Right lobe of liver (tissue), 6 donors: Measurements from ENCODE around the gene LMLN. TPM values are rescaled to one million over a fixed set of nuclear protein-coding genes. Genes with fewer than 3 reads are reported as not detected.
A peak's percentile ranks its signal among the peaks of the same experiment; 100 is the strongest.

ENCODE experiments used
- ATAC-seq, 4 donors: fragments of 200-7000 bp; cut with Tn5 transposase; one replicate each; pipeline ENCODE4 v1.9.1; 2020; ENCODE audit warnings: mild to moderate bottlenecking in 4 of 4, moderate library complexity in 4 of 4
- DNase-seq, 3 donors: peaks; one replicate each; pipeline ENCODE4 v3.0.0-alpha.2; 2020
- H3K27ac ChIP-seq, 3 donors: fragments of 200-600 bp; one replicate each; pipeline ENCODE4 v1.8.0; 2022
- H3K27me3 ChIP-seq, 2 donors: fragments of 200-600 bp; one replicate each; pipeline ENCODE4 v1.8.0; 2022
- H3K36me3 ChIP-seq, 4 donors: fragments of 200-600 bp; sonication (generic) in 1 of 4; one replicate each; pipeline versions ENCODE4 v1.5.1 to v1.8.0; 2017 to 2022; ENCODE audit warnings: control low read depth in 1 of 4
- H3K4me1 ChIP-seq, 4 donors: fragments of 200-600 bp; sonication (generic) in 1 of 4; one replicate each; pipeline versions ENCODE4 v1.5.1 to v1.8.0; 2017 to 2022; ENCODE audit warnings: control low read depth in 1 of 4
- H3K4me3 ChIP-seq, 3 donors: fragments of 200-600 bp; one replicate each; pipeline ENCODE4 v1.8.0; 2022
- H3K9me3 ChIP-seq, 4 donors: fragments of 200-600 bp; sonication (generic) in 1 of 4; one replicate each; pipeline versions ENCODE4 v1.5.1 to v1.8.0; 2017 to 2022; ENCODE audit warnings: control low read depth in 1 of 4
- POLR2A ChIP-seq: fragments of 450-650 bp; IDR thresholded peaks from one replicate; pipeline ENCODE4 v1.6.1; 2017; ENCODE audit warnings: antibody characterized with exemption, mild to moderate bottlenecking
- whole genome bisulfite sequencing: methylation state at CpG from one replicate; pipeline ENCODE4 v1.1.6; 2018; ENCODE audit warnings: low coverage, low lambda C conversion rate; ENCODE audit not compliant: insufficient coverage; ENCODE audit errors: missing lambda C conversion rate; 5-methylcytosine and 5-hydroxymethylcytosine counted together
- intact Hi-C, 2 donors: fragments of 100-400 bp; cut with DNase I; formaldehyde crosslinking; loops; one replicate each; pipeline versions ENCODE4 v1.11.2 to v1.14.1; 2022
- total RNA-seq, 6 experiments: library from RNA; depleted of rRNA in 2 of 6; stranded (reverse); fragments of >200 nt in 2 of 6; fragmentation: NEBNext Ultra II Directional in 3 of 6; extraction: Animal tissue kit (Norgen Biotek cat#: 25700) in 3 of 6; gene quantifications; one replicate each; pipeline versions ENCODE4 v1.1.0 to v1.2.4, GENCODE V29; 2016 to 2023
- TF ChIP-seq, protein P1 (sequence below), 4 donors: fragments of 200-600 bp in 3 of 4; fragments of 450-650 bp in 1 of 4; IDR thresholded peaks; one replicate each; pipeline versions ENCODE4 v1.5.1 to v1.8.0; 2016 to 2022; ENCODE audit warnings: antibody characterized with exemption in 4 of 4, mild to moderate bottlenecking in 2 of 4
- donor health status: DM: no; HTN: yes; CAD: no.
- donor health status: DM: no; HTN: no; CAD: no.
- donor health status: DM: no; HTN: no; CAD: no.
- donor health status: DM: no; HTN: yes; CAD: no.
- donor health status: DM: no; HTN: yes; CAD: no.

Gene LMLN
- total RNA-seq, 6 experiments from 2014 or later, result 1.5 to 3.2 (median 2.4) TPM

DNA sequence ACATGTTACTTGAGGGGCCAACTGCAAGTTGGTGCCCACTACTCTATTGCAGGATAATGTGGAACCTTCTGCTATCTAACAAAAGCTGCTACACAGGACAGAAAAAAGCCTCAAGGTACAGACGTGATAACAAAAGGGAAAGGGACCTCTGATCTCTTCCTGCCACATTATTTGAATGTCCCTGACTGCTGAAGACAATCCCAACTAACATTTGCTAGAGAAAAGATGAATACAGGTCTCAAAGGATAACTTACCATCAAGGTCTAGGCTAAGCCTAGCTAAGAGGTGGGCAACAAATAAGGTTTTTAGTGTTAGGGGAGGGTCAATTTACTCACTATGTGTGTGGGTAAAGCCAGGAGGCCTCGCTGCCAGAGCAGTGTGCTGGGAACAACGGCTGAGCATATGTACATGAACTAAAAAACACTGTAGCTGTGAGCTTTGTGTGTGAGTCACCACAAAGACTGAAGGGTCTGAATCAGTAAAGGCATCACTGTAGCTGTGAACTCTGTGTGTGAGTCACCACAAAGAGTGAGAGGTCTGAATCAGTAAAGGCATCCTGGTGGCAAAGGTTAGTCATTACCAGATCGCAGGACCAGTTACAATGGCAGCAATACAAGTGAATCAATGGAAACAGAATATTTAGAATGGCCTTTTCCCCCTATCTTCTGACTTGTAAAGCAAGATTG lies 111.7 kb downstream of the LMLN start:
- WGBS, result 52% methylated on average over 4 of the region's 4 CpGs
- Histone ChIP-seq H3K9me3 (no peaks in the 10 kb centered on the region), H3K4me1 (no peaks in the 10 kb centered on the region), H3K27me3 (no peaks in the 10 kb centered on the region), H3K4me3 (no peak overlapping the region), H3K36me3 (no peaks in the 10 kb centered on the region), H3K27ac (no peak overlapping the region)
- DNase-seq (no peak), ATAC-seq (peak in 1 of 4 donors; percentile 63)
- intact Hi-C loops, result no loop called here
- TF ChIP-seq, protein P1, sequence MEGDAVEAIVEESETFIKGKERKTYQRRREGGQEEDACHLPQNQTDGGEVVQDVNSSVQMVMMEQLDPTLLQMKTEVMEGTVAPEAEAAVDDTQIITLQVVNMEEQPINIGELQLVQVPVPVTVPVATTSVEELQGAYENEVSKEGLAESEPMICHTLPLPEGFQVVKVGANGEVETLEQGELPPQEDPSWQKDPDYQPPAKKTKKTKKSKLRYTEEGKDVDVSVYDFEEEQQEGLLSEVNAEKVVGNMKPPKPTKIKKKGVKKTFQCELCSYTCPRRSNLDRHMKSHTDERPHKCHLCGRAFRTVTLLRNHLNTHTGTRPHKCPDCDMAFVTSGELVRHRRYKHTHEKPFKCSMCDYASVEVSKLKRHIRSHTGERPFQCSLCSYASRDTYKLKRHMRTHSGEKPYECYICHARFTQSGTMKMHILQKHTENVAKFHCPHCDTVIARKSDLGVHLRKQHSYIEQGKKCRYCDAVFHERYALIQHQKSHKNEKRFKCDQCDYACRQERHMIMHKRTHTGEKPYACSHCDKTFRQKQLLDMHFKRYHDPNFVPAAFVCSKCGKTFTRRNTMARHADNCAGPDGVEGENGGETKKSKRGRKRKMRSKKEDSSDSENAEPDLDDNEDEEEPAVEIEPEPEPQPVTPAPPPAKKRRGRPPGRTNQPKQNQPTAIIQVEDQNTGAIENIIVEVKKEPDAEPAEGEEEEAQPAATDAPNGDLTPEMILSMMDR (IDR thresholded peaks at IDR 0.05), result no peak
- TF ChIP-seq POLR2A, result no peak

DNA sequence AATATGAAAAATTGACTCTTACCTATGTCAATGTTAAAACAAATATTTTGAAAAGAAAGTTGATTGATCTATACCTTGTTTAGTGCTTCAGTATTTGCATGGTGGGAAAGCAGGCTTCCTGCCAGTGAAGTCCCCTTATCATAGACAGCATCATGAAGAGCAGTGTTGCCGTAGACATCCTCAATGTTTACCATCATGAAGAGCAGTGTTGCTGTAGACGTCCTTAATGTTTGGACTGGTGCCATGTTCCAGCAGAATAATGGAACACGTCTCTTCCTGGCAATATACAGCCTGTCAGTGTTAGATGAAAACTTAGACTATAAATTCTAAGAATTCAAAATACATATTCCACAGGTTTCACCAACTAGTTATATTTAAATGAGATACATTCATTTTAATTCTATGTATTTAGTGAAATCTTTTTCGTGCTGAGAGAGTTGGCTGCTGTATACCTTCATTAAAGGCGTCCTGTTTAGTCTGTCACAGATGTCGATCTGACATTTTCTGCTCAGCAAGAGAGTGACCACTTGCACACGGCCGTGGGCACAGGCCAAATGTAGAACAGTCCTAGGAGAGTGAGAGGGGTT lies 116.8 kb downstream of the LMLN start:
- Histone ChIP-seq H3K27me3 (peaks cover 14 to 20% of the 10 kb centered on the region in 2 donors), H3K27ac (no peak overlapping the region), H3K9me3 (no peaks in the 10 kb centered on the region), H3K4me1 (peaks cover 0 to 13% (median 5%) of the 10 kb centered on the region in 4 donors), H3K36me3 (no peaks in the 10 kb centered on the region), H3K4me3 (no peak overlapping the region)
- no peak for DNase-seq
- intact Hi-C loops, result no loop called here
- TF ChIP-seq, protein P1 (IDR thresholded peaks at IDR 0.05), result no peak
- no peak for TF ChIP-seq POLR2A
- no peak for ATAC-seq
- WGBS, result 32% methylated on average over 8 of the region's 8 CpGs

GRCh38 chr3:198079771-198080520 lies 119.9 kb downstream of the LMLN start:
- H3K4me3 ChIP-seq, result peak overlapping the region; percentile 32 to 51 (median 37)
- 13% methylated on average over 15 of the region's 47 CpGs for WGBS
- H3K36me3 ChIP-seq, result no peaks in the 10 kb centered on the region
- peak; percentile 17 to 37 (median 29) for ATAC-seq
- peaks cover 17 to 34% of the 10 kb centered on the region in 2 donors for H3K27me3 ChIP-seq
- TF ChIP-seq POLR2A, result no peak
- TF ChIP-seq, protein P1 (IDR thresholded peaks at IDR 0.05), result no peak
- H3K4me1 ChIP-seq, result peaks cover 0 to 13% (median 5%) of the 10 kb centered on the region in 4 donors
- no peak for DNase-seq
- intact Hi-C loops, result no loop called here
- peak overlapping the region in 1 of 3 donors; percentile 5 for H3K27ac ChIP-seq
- no peaks in the 10 kb centered on the region for H3K9me3 ChIP-seq

DNA sequence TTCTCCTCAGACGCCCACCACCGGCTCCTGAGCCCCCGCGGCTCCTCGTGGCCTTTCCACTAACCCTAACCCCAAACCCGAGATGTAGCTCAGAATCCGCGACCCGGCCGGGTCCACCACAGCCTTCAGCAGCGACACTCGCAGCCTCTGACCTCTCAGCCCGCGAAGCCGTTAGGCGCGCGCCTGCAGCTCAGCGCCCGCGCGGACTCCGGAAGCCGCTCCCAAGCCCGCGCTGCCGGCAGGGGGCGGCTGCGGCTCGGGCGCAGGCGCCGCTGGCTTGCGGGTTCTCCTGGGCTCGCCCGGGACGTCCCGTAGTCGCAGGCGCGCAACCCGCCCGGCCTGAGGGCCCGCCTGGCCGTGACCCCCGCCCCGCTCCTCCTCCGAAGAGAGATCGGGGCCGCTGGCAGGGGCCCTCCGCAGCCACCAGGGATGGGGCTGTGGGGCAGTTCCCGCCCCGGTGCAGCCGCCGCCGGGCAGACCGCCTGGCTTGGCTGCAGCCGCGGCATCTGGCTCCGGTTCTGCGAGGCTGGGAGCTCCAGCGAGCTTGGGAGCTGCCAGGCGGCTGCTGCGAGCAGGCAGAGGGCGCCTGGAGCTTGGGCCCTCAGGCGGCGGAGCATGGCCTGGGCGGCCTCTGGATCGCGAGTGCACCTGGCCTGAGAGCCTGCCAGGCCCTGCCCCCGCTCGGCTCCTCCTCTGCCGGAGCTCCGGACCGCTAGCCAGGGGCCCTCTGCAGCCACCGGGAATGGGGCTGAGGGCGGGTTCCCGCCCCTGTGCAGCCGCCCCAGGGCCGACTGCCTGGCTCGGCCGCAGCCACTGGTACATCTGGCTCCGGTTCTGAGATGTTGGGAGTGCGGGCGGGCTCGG lies 120.7 kb downstream of the LMLN start:
- H3K36me3 ChIP-seq, result no peaks in the 10 kb centered on the region
- H3K27ac ChIP-seq, result peak overlapping the region in 2 of 3 donors; percentile 5 to 54
- intact Hi-C loops, result no loop called here
- H3K4me3 ChIP-seq, result peak overlapping the region; percentile 32 to 51 (median 37)
- peak; percentile 96 to 97 (median 97) for ATAC-seq
- peaks cover 17 to 41% of the 10 kb centered on the region in 2 donors for H3K27me3 ChIP-seq
- H3K4me1 ChIP-seq, result peaks cover 0 to 13% (median 5%) of the 10 kb centered on the region in 4 donors
- peak; percentile 83 to 87 (median 85) for DNase-seq
- TF ChIP-seq, protein P1 (IDR thresholded peaks at IDR 0.05), result peak; percentile 63 to 81 (median 72)
- TF ChIP-seq POLR2A, result peak; percentile 30
- H3K9me3 ChIP-seq, result no peaks in the 10 kb centered on the region
- WGBS, result 2% methylated on average over 19 of the region's 86 CpGs
